ENCODE measurements around the gene CERS6. TPM values are rescaled to one million over a fixed set of nuclear protein-coding genes. Genes with fewer than 3 reads are reported as not detected.

Gene CERS6
- total RNA-seq, 2 experiments from 2014 or later, result 8.9 to 9.2 TPM

DNA sequence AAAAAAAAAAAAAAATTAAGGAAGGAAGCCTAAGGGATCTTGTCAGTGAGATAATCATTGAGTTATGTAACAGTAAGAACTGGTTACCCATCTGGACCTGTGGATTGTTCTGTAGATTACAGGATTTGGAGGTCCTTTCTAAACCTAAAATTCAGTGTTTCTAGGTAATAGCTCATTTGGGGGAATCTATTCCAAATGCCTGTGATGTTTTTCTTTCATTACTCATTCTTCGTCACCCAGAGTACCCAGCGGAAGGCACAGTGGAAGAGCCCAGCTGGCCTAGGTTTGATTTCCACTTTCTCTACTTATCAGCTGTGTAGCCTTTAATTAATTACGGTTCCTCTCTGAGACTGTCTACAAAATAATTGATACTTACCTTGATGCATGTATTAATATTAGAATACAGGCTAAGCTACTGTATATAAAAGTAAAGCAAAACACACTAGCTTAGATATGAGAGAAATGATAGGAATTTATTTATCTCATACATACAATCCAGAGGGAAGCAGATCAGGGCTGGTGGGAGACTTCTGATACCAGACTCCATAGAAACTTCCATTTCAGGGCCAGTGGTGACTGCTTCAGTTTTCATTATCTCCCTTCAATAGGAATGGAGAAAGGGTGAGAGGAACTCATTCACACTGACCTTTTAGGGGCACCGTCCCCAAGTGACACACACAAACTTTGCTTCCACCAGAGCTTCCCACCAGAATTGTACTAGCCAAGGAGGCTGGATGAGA lies 230.6 kb downstream of the CERS6 start:
- no peak overlapping the region for H3K4me3 Mint-ChIP-seq
- DNase-seq, result no peak
- ChIA-PET POLR2A (no interaction called here), CTCF (interaction anchor here (0.8 to 1.9 kb wide), 8 partner anchors 9 to 340 kb away, joined by 3 to 11 read pairs (median 3); no protein-coding TSS in a partner anchor)
- no peaks in the 10 kb centered on the region for H3K9me3 Mint-ChIP-seq
- H3K36me3 Mint-ChIP-seq, result peaks cover 4% of the 10 kb centered on the region
- intact Hi-C loops (cut with micrococcal nuclease), result loop anchor here (5.0 kb wide), 1 partner anchor 339 kb away; no protein-coding TSS in a partner anchor
- no peaks in the 10 kb centered on the region for H3K4me1 Mint-ChIP-seq (ENCODE audit: low read depth)
- no peaks in the 10 kb centered on the region for H3K27me3 Mint-ChIP-seq
- no peak overlapping the region for H3K27ac Mint-ChIP-seq

DNA sequence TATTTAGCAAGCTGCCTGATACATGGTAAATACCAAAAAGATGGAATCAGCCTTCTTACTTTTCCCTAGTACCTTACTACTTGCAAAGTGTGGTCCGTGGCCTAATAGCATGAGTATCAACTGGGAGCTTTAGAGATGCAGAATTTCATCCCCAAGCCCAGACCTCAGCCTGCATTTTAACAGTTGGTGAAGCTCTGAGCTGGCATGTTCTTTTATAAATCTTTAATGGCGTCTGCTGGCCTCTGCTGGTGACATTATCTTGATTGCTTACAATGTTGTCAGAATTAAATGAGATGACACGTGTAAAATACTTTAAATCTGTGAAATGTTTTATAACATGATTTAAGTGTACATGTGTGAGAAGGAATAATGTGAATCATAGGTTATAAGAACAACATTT lies 231.2 kb downstream of the CERS6 start:
- intact Hi-C loops (cut with micrococcal nuclease), result loop anchor here (5.0 kb wide), 1 partner anchor 340 kb away; no protein-coding TSS in a partner anchor
- Mint-ChIP-seq H3K27ac (no peak overlapping the region), H3K4me3 (no peak overlapping the region), H3K36me3 (peaks cover 7% of the 10 kb centered on the region), H3K4me1 (ENCODE audit: low read depth) (peaks cover 6% of the 10 kb centered on the region), H3K9me3 (no peaks in the 10 kb centered on the region), H3K27me3 (no peaks in the 10 kb centered on the region)
- ChIA-PET POLR2A (no interaction called here), CTCF (interaction anchor here (0.8 to 1.9 kb wide), 8 partner anchors 8 to 340 kb away, joined by 3 to 11 read pairs (median 3); no protein-coding TSS in a partner anchor)
- DNase-seq, result no peak

DNA sequence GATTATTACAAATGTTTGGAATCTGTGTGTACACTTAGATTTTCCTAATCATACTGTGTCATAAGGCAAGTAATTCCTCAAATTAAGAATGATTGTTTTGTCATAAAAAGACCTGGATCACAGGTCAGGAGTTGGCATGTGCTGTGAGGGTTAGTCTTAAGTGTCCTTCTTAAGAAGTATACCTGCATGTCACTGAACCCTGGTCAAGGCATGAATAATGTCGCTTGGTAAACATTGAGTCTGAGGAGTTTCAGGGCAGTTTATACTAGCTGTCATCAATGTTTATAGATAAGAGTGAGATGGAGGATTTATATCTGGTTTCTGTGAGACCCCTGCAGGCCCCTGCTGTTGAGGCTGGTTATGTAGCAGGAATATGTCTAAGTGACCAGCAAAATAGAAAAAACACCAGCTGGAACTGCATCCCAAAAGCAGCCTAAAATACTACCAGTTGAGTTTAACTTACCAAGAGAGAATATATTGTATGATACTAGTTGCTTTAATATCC lies 234.4 kb downstream of the CERS6 start:
- Mint-ChIP-seq H3K27me3 (no peaks in the 10 kb centered on the region), H3K27ac (no peak overlapping the region), H3K4me3 (no peak overlapping the region), H3K36me3 (peaks cover 13% of the 10 kb centered on the region), H3K4me1 (ENCODE audit: low read depth) (peaks cover 8% of the 10 kb centered on the region), H3K9me3 (no peaks in the 10 kb centered on the region)
- intact Hi-C loops (cut with micrococcal nuclease), result no loop called here
- ChIA-PET CTCF (interaction anchor here (0.9 kb wide), 1 partner anchor 16 kb away, joined by 3 read pairs; no protein-coding TSS in a partner anchor), POLR2A (no interaction called here)
- DNase-seq, result no peak

DNA sequence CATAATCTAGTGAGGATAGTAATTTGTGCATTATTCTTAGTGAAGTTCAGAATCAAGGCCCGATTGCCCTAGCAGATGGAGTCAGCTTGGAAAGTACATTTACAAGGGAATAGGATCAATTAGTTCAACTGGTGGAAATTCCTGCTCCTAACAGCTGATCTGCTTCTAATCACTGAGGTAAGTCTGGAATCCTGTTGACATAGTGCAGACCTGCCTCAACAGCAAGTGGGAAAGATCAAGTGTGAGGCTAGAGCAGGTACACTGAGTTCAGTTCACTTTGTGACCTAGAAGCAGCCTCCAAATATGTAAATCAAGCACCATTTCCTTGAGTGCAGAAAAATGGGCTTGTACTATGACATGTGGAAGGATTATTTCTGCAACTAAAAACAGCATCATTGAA lies 235.1 kb downstream of the CERS6 start:
- Mint-ChIP-seq H3K4me3 (no peak overlapping the region), H3K27ac (no peak overlapping the region), H3K9me3 (no peaks in the 10 kb centered on the region), H3K27me3 (no peaks in the 10 kb centered on the region), H3K36me3 (peaks cover 18% of the 10 kb centered on the region), H3K4me1 (ENCODE audit: low read depth) (peaks cover 8% of the 10 kb centered on the region)
- POLR2A ChIA-PET, result no interaction called here
- no peak for DNase-seq
- intact Hi-C loops (cut with micrococcal nuclease), result no loop called here
- CTCF ChIA-PET, result interaction anchor here (1.2 to 1.7 kb wide), 2 partner anchors 201 to 345 kb away, joined by 4 to 5 read pairs; no protein-coding TSS in a partner anchor

DNA sequence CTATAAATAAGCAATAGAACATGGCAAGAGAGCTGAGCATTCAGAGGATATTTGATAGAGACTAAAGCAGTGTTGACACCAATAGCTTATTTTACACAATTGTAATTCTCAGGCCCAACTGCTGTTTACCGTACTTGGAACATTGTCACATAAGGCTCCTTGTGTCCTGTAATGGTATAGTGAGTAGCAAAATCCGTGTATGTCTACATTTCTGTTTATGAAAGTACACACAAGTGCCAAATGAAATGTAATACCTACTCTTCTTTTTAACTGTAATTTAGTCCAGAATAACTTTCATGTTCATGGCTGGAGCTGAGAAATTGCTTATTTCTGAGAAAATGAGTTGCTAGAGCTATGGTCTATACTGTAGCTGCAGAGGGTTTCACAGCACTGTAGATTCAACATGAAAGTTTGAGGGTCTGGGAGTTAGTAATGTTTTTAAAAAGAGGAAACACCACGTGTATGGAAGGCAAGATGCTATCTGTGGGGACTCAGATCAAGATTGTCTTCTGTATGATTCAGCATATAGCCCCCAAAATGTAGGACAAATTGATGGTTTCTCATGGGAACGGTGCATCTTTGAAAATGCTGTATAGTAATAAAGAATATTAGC lies 236.2 kb downstream of the CERS6 start:
- Mint-ChIP-seq H3K4me3 (no peak overlapping the region), H3K4me1 (ENCODE audit: low read depth) (peaks cover 8% of the 10 kb centered on the region), H3K9me3 (no peaks in the 10 kb centered on the region), H3K27ac (no peak overlapping the region), H3K36me3 (peaks cover 23% of the 10 kb centered on the region), H3K27me3 (no peaks in the 10 kb centered on the region)
- ChIA-PET POLR2A (interaction anchor here (0.6 to 1.3 kb wide), 3 partner anchors 202 to 556 kb away, joined by 3 to 6 read pairs (median 5); no protein-coding TSS in a partner anchor), CTCF (interaction anchor here (1.2 to 1.7 kb wide), 2 partner anchors 202 to 346 kb away, joined by 4 to 5 read pairs; no protein-coding TSS in a partner anchor)
- DNase-seq, result no peak
- intact Hi-C loops (cut with micrococcal nuclease), result loop anchor here (1.0 to 2.0 kb wide), 2 partner anchors 53 to 202 kb away; no protein-coding TSS in a partner anchor

DNA sequence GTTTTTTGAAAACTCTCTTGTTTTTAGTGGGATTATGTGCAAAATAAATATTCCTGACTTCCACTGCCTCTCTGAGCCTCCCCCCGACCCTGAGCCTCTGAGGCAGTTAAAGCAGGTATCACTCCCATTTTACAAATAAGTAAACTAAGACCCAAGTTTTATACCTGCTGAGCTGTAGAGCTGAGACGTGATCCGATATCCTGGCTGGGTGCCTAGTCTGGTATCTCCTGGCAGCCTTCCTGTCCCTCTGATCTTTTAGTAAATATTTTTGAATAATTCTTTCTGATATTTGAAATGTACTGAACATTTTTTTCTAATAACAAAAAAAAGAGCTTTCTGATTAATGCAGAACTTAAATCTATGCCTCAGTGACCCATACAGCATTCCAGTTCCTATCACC lies 238.1 kb downstream of the CERS6 start:
- H3K27ac Mint-ChIP-seq, result no peak overlapping the region

DNA sequence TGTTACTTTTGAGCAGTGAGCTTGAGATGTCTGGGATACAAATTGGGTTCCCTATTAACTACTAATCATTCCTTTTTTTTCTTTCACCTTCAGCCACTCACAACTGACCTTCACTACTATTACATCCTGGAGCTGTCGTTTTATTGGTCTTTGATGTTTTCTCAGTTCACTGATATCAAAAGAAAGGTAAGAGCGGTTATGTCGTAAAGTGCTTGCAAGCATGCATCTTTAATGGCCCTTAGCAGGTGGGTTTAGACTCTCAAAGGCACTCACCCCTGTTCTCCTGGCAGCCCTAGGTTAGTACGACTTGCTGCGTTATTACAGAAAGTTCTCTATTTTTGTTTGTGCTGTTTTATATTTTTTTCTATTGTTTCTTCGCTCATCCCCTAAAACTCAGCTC lies 238.8 kb downstream of the CERS6 start:
- Mint-ChIP-seq H3K27ac (no peak overlapping the region), H3K4me3 (no peak overlapping the region), H3K4me1 (ENCODE audit: low read depth) (peaks cover 8% of the 10 kb centered on the region), H3K27me3 (no peaks in the 10 kb centered on the region), H3K36me3 (peaks cover 28% of the 10 kb centered on the region), H3K9me3 (no peaks in the 10 kb centered on the region)
- ChIA-PET POLR2A (no interaction called here), CTCF (interaction anchor here (0.8 to 1.0 kb wide), 2 partner anchors 8 to 11 kb away, joined by 3 to 5 read pairs; no protein-coding TSS in a partner anchor)
- intact Hi-C loops (cut with micrococcal nuclease), result no loop called here
- DNase-seq, result no peak

More for the DNA sequence above, 238.1 kb downstream of the CERS6 start:
- Mint-ChIP-seq H3K4me3 (no peak overlapping the region), H3K36me3 (peaks cover 28% of the 10 kb centered on the region), H3K27me3 (no peaks in the 10 kb centered on the region), H3K4me1 (ENCODE audit: low read depth) (peaks cover 8% of the 10 kb centered on the region), H3K9me3 (no peaks in the 10 kb centered on the region)
- intact Hi-C loops (cut with micrococcal nuclease), result no loop called here
- CTCF ChIA-PET, result no interaction called here
- DNase-seq, result no peak
- POLR2A ChIA-PET, result no interaction called here

DNA sequence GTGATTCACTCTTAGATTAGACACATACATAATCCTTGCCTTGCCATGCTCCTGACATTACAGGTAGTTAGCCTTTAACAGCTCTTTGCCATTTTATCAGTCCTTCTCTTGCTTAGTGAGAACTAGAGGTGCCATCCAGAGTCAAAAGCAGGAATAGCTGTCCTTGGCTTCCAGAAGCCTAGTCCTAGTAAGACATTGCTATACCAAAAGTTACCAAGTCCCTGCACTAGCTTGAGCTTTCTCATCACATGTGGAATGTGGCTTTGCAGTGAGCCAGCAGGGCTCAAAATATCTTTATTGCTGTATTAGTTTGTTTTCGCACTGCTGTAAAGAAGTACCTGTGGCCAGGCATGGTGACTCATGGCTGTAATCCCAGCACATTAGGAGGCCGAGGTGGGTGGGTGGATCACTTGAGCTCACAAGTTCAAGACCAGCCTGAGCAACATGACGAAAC lies 241.6 kb downstream of the CERS6 start:
- intact Hi-C loops (cut with micrococcal nuclease), result no loop called here
- Mint-ChIP-seq H3K36me3 (peaks cover 20% of the 10 kb centered on the region), H3K27ac (no peak overlapping the region), H3K9me3 (no peaks in the 10 kb centered on the region), H3K4me3 (no peak overlapping the region), H3K4me1 (ENCODE audit: low read depth) (no peaks in the 10 kb centered on the region), H3K27me3 (no peaks in the 10 kb centered on the region)
- no peak for DNase-seq
- POLR2A ChIA-PET, result no interaction called here
- CTCF ChIA-PET, result interaction anchor here (1.5 kb wide), 1 partner anchor 11 kb away, joined by 3 read pairs; no protein-coding TSS in a partner anchor

DNA sequence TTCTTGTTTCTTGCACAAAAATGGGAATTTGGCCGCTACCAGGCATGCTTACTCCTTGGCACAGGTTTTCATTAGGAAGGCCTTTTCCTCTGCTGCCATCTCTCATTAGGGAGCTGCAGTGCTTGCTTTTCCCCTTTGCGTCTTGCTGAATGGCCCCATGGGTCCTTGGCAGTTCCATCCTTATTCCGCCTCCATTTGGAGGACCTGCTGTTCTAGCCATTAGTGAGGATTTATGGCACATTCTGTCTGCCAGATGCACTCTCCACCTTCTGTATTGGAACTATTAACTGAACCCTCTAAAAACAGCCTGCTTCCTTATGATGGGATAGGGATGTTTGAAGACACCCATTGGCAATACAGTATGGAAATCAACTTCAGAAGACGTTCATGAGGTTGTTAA lies 242.9 kb downstream of the CERS6 start:
- Mint-ChIP-seq H3K27ac (no peak overlapping the region), H3K4me3 (no peak overlapping the region), H3K4me1 (ENCODE audit: low read depth) (no peaks in the 10 kb centered on the region), H3K9me3 (no peaks in the 10 kb centered on the region), H3K27me3 (no peaks in the 10 kb centered on the region), H3K36me3 (peaks cover 20% of the 10 kb centered on the region)
- ChIA-PET POLR2A (no interaction called here), CTCF (no interaction called here)
- no peak for DNase-seq
- intact Hi-C loops (cut with micrococcal nuclease), result no loop called here

DNA sequence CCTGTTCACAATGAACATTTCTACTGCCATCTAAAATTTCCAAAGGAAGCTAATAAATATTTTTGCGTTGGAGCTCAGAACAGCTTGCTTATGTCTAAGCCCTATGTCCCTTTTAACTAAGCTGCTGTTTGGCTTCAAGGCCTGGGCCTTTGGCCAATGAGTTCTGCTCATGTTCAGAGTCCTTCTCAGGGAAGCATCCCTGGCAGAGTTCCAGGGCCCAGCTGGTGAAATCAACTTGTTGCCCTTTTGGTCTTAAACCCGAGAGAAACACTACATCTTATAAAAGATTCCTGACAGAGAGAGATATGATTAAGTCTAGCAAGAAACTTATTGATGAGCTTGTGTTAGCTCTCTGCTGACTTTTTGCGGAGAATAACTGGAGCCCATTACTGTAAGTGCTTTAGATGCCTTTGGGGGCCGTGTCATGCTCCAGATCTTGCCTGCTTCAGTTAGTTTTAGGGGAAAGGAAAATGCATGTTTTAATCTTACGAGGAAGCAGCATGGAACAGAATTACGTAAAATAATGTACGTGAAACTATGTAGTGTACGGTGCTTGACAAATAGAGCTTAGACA lies 243.9 kb downstream of the CERS6 start:
- H3K9me3 Mint-ChIP-seq, result no peaks in the 10 kb centered on the region
- no peak for DNase-seq
- no peaks in the 10 kb centered on the region for H3K4me1 Mint-ChIP-seq (ENCODE audit: low read depth)
- peaks cover 18% of the 10 kb centered on the region for H3K36me3 Mint-ChIP-seq
- H3K4me3 Mint-ChIP-seq, result no peak overlapping the region
- no peak overlapping the region for H3K27ac Mint-ChIP-seq
- intact Hi-C loops (cut with micrococcal nuclease), result loop anchor here (10.0 kb wide), 1 partner anchor 225 kb away; no protein-coding TSS in a partner anchor
- ChIA-PET POLR2A (no interaction called here), CTCF (no interaction called here)
- no peaks in the 10 kb centered on the region for H3K27me3 Mint-ChIP-seq

DNA sequence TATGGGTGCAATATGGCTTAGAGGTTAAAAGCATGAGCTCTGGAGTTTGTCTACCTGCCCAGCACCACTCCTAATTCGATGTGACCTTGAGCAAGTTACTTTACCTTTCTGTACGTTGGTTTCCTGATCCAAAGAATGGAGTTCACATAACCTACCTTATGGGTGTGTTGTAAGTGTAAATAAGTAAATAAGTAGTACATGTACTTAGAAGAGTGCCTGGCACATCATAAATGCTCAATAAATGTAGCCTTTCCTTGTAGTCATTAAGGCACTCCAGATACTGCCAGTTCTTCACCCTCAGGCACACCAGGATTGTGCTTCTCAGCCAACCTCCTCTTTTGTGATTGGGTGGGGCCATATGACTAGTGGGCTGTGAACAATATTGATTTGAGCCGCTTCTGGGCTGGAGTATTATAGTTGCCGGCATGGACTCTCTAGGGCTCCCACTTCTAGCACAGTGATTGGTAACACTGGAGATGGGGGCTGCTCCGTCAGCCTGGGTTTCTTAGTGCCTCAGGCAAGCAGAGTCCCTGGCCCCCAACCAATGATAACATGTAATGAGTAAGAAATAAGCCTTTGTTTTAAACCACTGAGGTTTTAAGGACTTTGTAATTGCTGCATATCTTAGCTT lies 244.7 kb downstream of the CERS6 start:
- H3K4me3 Mint-ChIP-seq, result no peak overlapping the region
- no peaks in the 10 kb centered on the region for H3K4me1 Mint-ChIP-seq (ENCODE audit: low read depth)
- no peak for DNase-seq
- no peaks in the 10 kb centered on the region for H3K9me3 Mint-ChIP-seq
- no peaks in the 10 kb centered on the region for H3K27me3 Mint-ChIP-seq
- ChIA-PET POLR2A (no interaction called here), CTCF (no interaction called here)
- peaks cover 12% of the 10 kb centered on the region for H3K36me3 Mint-ChIP-seq
- H3K27ac Mint-ChIP-seq, result no peak overlapping the region
- intact Hi-C loops (cut with micrococcal nuclease), result loop anchor here (10.0 kb wide), 1 partner anchor 224 kb away; no protein-coding TSS in a partner anchor
